ENCODE results near the gene STXBP5.

STXBP5 gene

GRCh38 chr6:147154454-147154853 is 49.8 kb upstream of the STXBP5 start:
- H3K36me3 ChIP-seq (ENCODE audit: control insufficient read depth in 2 of 2, insufficient read depth in 1 of 2, low read length in 2 of 2): no peaks in the 10 kb centered on the region
- TF ChIP-seq ZNF830 (tag by site-specific recombination; IDR thresholded peaks at IDR 0.05; ENCODE audit: low read depth) (no peak), ZNF558 (tag by site-specific recombination; IDR thresholded peaks at IDR 0.05) (no peak), ZNF560 (tag by site-specific recombination; IDR thresholded peaks at IDR 0.05; ENCODE audit: borderline replicate concordance) (no peak), ZNF639 (tag by site-specific recombination; IDR thresholded peaks at IDR 0.05) (no peak), MYNN (tag by site-specific recombination; IDR thresholded peaks at IDR 0.05; ENCODE audit: borderline replicate concordance) (no peak), IKZF3 (tag by site-specific recombination; IDR thresholded peaks at IDR 0.05) (no peak), ZNF2 (tag by site-specific recombination; IDR thresholded peaks at IDR 0.05) (no peak), ZNF529 (tag by site-specific recombination; IDR thresholded peaks at IDR 0.05; ENCODE audit: insufficient replicate concordance) (no peak)
- CTCF ChIA-PET: interaction anchor here (1.0 kb wide), 1 partner anchor 298 kb away, joined by 3 read pairs; no protein-coding TSS in a partner anchor
- POLR2A ChIA-PET: no interaction called here
- H3K27ac ChIP-seq (ENCODE audit: extremely low read depth, low read depth, low read length): no peak overlapping the region
- no peak overlapping the region for H3K4me3 ChIP-seq (ENCODE audit: low read depth, low read length)
- H3K9me3 ChIP-seq (ENCODE audit: control insufficient read depth, insufficient read depth, low read depth, low read length): no peaks in the 10 kb centered on the region
- H3K4me1 ChIP-seq (ENCODE audit: control insufficient read depth, insufficient read depth, low read length): no peaks in the 10 kb centered on the region

- ChIA-PET CTCF (no interaction called here), POLR2A (no interaction called here)
- no peaks in the 10 kb centered on the region for H3K36me3 ChIP-seq (ENCODE audit: control insufficient read depth in 2 of 2, insufficient read depth in 1 of 2, low read length in 2 of 2)
- H3K4me1 ChIP-seq (ENCODE audit: control insufficient read depth, insufficient read depth, low read length): no peaks in the 10 kb centered on the region
- no peak overlapping the region for H3K4me3 ChIP-seq (ENCODE audit: low read depth, low read length)
- no peaks in the 10 kb centered on the region for H3K9me3 ChIP-seq (ENCODE audit: control insufficient read depth, insufficient read depth, low read depth, low read length)
- no peak overlapping the region for H3K27ac ChIP-seq (ENCODE audit: extremely low read depth, low read depth, low read length)
- TF ChIP-seq ZFP69B (tag by site-specific recombination; IDR thresholded peaks at IDR 0.05) (no peak), ZNF423 (tag by site-specific recombination; IDR thresholded peaks at IDR 0.05) (no peak), ZNF704 (tag by site-specific recombination; IDR thresholded peaks at IDR 0.05) (no peak), ZNF544 (tag by site-specific recombination; IDR thresholded peaks at IDR 0.05) (no peak), ZNF354C (tag by site-specific recombination; IDR thresholded peaks at IDR 0.05; ENCODE audit: borderline replicate concordance, low read depth) (no peak), ZNF530 (tag by site-specific recombination; IDR thresholded peaks at IDR 0.05; ENCODE audit: low read depth) (no peak), ZNF221 (tag by site-specific recombination; IDR thresholded peaks at IDR 0.05; ENCODE audit: borderline replicate concordance) (no peak), ZNF830 (tag by site-specific recombination; IDR thresholded peaks at IDR 0.05; ENCODE audit: low read depth) (no peak), ZBTB11 (tag by site-specific recombination; conservative IDR thresholded peaks at IDR 0.05; ENCODE audit: low read depth) (no peak)
Observed at GRCh38 chr6:147156218-147156617, 48.0 kb upstream of the STXBP5 start.

Data from HEK293 (cell line).